Neural cell (in vitro differentiated cells): Measurements from ENCODE around the gene SUSD6.
"Not testable (repeated sequence)": the region's sequence is repeated elsewhere in the genome, so short reads cannot be mapped to it uniquely, and the experiment has no call there.

ENCODE experiments used
- CTCF ChIP-seq: fragments of 450-650 bp; IDR thresholded peaks from 2 replicates; pipeline ENCODE4 v1.5.1; 2014; ENCODE audit warnings: antibody characterized with exemption, mild to moderate bottlenecking, moderate library complexity; ENCODE audit not compliant: poor library complexity, severe bottlenecking
- EP300 ChIP-seq: fragments of 450-650 bp; conservative IDR thresholded peaks from 2 replicates; pipeline ENCODE4 v1.6.1; 2014; ENCODE audit warnings: antibody characterized with exemption, mild to moderate bottlenecking, moderate library complexity; ENCODE audit not compliant: poor library complexity, severe bottlenecking
- EZH2 ChIP-seq: fragments of 200-600, 300-800 bp; shearing (Covaris generic), sonication (generic); IDR thresholded peaks from 2 replicates; pipeline ENCODE4 v1.6.1; 2014; ENCODE audit warnings: antibody characterized with exemption, low read length, borderline replicate concordance, mild to moderate bottlenecking; ENCODE audit not compliant: insufficient read depth, poor library complexity, severe bottlenecking
- POLR2AphosphoS5 ChIP-seq: IDR thresholded peaks from 2 replicates; pipeline ENCODE4 v1.6.1; 2012
- RAD21 ChIP-seq: fragments of 450-650 bp; conservative IDR thresholded peaks from 2 replicates; pipeline ENCODE4 v1.6.1; 2014; ENCODE audit warnings: antibody characterized with exemption, mild to moderate bottlenecking, moderate library complexity
- SMC3 ChIP-seq: fragments of 450-650 bp; conservative IDR thresholded peaks from 2 replicates; pipeline ENCODE4 v1.6.1; 2014; ENCODE audit warnings: antibody characterized with exemption, mild to moderate bottlenecking, moderate library complexity; ENCODE audit not compliant: poor library complexity
- TAF1 ChIP-seq: IDR thresholded peaks from 2 replicates; pipeline ENCODE4 v1.6.1; 2012; ENCODE audit warnings: low read depth
- TF ChIP-seq, protein P1 (sequence below): IDR thresholded peaks from 2 replicates; pipeline ENCODE4 v1.6.1; 2012; ENCODE audit warnings: borderline replicate concordance

- not testable (repeated sequence) for TF ChIP-seq CTCF, POLR2AphosphoS5, EZH2, TAF1, RAD21, EP300, SMC3
- TF ChIP-seq, protein P1, sequence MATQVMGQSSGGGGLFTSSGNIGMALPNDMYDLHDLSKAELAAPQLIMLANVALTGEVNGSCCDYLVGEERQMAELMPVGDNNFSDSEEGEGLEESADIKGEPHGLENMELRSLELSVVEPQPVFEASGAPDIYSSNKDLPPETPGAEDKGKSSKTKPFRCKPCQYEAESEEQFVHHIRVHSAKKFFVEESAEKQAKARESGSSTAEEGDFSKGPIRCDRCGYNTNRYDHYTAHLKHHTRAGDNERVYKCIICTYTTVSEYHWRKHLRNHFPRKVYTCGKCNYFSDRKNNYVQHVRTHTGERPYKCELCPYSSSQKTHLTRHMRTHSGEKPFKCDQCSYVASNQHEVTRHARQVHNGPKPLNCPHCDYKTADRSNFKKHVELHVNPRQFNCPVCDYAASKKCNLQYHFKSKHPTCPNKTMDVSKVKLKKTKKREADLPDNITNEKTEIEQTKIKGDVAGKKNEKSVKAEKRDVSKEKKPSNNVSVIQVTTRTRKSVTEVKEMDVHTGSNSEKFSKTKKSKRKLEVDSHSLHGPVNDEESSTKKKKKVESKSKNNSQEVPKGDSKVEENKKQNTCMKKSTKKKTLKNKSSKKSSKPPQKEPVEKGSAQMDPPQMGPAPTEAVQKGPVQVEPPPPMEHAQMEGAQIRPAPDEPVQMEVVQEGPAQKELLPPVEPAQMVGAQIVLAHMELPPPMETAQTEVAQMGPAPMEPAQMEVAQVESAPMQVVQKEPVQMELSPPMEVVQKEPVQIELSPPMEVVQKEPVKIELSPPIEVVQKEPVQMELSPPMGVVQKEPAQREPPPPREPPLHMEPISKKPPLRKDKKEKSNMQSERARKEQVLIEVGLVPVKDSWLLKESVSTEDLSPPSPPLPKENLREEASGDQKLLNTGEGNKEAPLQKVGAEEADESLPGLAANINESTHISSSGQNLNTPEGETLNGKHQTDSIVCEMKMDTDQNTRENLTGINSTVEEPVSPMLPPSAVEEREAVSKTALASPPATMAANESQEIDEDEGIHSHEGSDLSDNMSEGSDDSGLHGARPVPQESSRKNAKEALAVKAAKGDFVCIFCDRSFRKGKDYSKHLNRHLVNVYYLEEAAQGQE, result not testable (repeated sequence)
Observed at GRCh38 chr14:69731919-69732598, 120.7 kb downstream of the SUSD6 start.
